ENCODE measurements around the gene CARD19. TPM values are rescaled to one million over a fixed set of nuclear protein-coding genes. Genes with fewer than 3 reads are reported as not detected.
"Not testable (repeated sequence)": the region's sequence is repeated elsewhere in the genome, so short reads cannot be mapped to it uniquely, and the experiment has no call there.

Gene CARD19
- total and polyA plus RNA-seq, 2 experiments from 2014 or later: 54.1 to 69.5 TPM

GRCh38 chr9:93098236-93098946 lies 2.4 kb downstream of the CARD19 start:
- DNase-seq: peak; percentile 99
- in situ Hi-C loops (cut with MboI): no loop called here
- Histone ChIP-seq H3K4me2 (ENCODE audit: unreplicated experiment) (peak overlapping the region; percentile 87), H2AFZ (peak overlapping the region; percentile 39; the same call in 1 of the 2 replicates), H3K27me3 (replicated peaks; ENCODE audit: insufficient read depth) (no peaks in the 10 kb centered on the region), H3K9me3 (ENCODE audit: low read depth) (no peaks in the 10 kb centered on the region), H3K9me2 (ENCODE audit: insufficient read depth) (no peaks in the 10 kb centered on the region), H3F3A (ENCODE audit: insufficient read depth) (peaks cover 32% of the 10 kb centered on the region), H3K4me1 (ENCODE audit: insufficient read depth) (peaks cover 14% of the 10 kb centered on the region), H3K4me3 (peak overlapping the region; percentile 86), H3K36me3 (ENCODE audit: low read depth) (no peaks in the 10 kb centered on the region; the same call in 1 of the 2 replicates), H3K9ac (peak overlapping the region; percentile 87), H4K20me1 (ENCODE audit: insufficient read depth) (no peaks in the 10 kb centered on the region), H3K79me2 (ENCODE audit: insufficient read depth) (peaks cover 65% of the 10 kb centered on the region), H3K27ac (peak overlapping the region; percentile 76)
- TF ChIP-seq EZH2phosphoT487 (IDR thresholded peaks at IDR 0.05; ENCODE audit: insufficient read depth, low read depth) (no peak), EZH2 (IDR thresholded peaks at IDR 0.05; ENCODE audit: insufficient read depth, poor library complexity, severe bottlenecking) (no peak)
- WGBS, 2 experiments (ENCODE audit: low coverage in 1 of 2, low lambda C conversion rate in 2 of 2, missing lambda C conversion rate in 2 of 2): 7 to 12% methylated on average over 15 of the region's 15 CpGs

GRCh38 chr9:93099551-93100275 lies 3.7 kb downstream of the CARD19 start:
- DNase-seq: no peak
- H3K27ac ChIP-seq: peak overlapping the region; percentile 76
- no peaks in the 10 kb centered on the region for H3K9me3 ChIP-seq (ENCODE audit: low read depth)
- no peak overlapping the region; the same call in 1 of the 2 replicates for H3K4me3 ChIP-seq
- H3K9ac ChIP-seq: no peak overlapping the region
- in situ Hi-C loops (cut with MboI): no loop called here
- no peaks in the 10 kb centered on the region for H4K20me1 ChIP-seq (ENCODE audit: insufficient read depth)
- no peaks in the 10 kb centered on the region for H3K27me3 ChIP-seq (replicated peaks; ENCODE audit: insufficient read depth)
- peak overlapping the region; percentile 87 for H3K4me2 ChIP-seq (ENCODE audit: unreplicated experiment)
- 84 to 90% methylated on average over 15 to 16 of the region's 16 CpGs for WGBS, 2 experiments (ENCODE audit: low coverage in 1 of 2, low lambda C conversion rate in 2 of 2, missing lambda C conversion rate in 2 of 2)
- TF ChIP-seq EZH2phosphoT487 (IDR thresholded peaks at IDR 0.05; ENCODE audit: insufficient read depth, low read depth): no peak
- no peak for TF ChIP-seq EZH2 (IDR thresholded peaks at IDR 0.05; ENCODE audit: insufficient read depth, poor library complexity, severe bottlenecking)
- H3K79me2 ChIP-seq (ENCODE audit: insufficient read depth): peaks cover 79% of the 10 kb centered on the region
- no peaks in the 10 kb centered on the region; the same call in 1 of the 2 replicates for H3K36me3 ChIP-seq (ENCODE audit: low read depth)
- no peaks in the 10 kb centered on the region for H3K9me2 ChIP-seq (ENCODE audit: insufficient read depth)
- peaks cover 14% of the 10 kb centered on the region for H3K4me1 ChIP-seq (ENCODE audit: insufficient read depth)
- peaks cover 30% of the 10 kb centered on the region for H3F3A ChIP-seq (ENCODE audit: insufficient read depth)
- no peak overlapping the region for H2AFZ ChIP-seq

- 96 to 97% methylated on average over 8 of the region's 8 CpGs for WGBS, 2 experiments (ENCODE audit: low coverage in 1 of 2, low lambda C conversion rate in 2 of 2, missing lambda C conversion rate in 2 of 2)
Observed at GRCh38 chr9:93100276-93100636, 4.2 kb downstream of the CARD19 start.

GRCh38 chr9:93101086-93101485 lies 5.1 kb downstream of the CARD19 start:
- H4K20me1 ChIP-seq (ENCODE audit: insufficient read depth); H3K4me2 ChIP-seq (ENCODE audit: unreplicated experiment); in situ Hi-C loops (cut with MboI); H3K36me3 ChIP-seq (ENCODE audit: low read depth); H3K9ac ChIP-seq; H3K27me3 ChIP-seq (replicated peaks; ENCODE audit: insufficient read depth); H3K9me2 ChIP-seq (ENCODE audit: insufficient read depth); H3K27ac ChIP-seq; H3K4me3 ChIP-seq; H2AFZ ChIP-seq; DNase-seq; H3K9me3 ChIP-seq (ENCODE audit: low read depth): not testable (repeated sequence)
- Histone ChIP-seq H3K79me2 (ENCODE audit: insufficient read depth) (peaks cover 92% of the 10 kb centered on the region), H3K4me1 (ENCODE audit: insufficient read depth) (peaks cover 14% of the 10 kb centered on the region), H3F3A (ENCODE audit: insufficient read depth) (peaks cover 30% of the 10 kb centered on the region)
- WGBS, 2 experiments (ENCODE audit: low coverage in 1 of 2, low lambda C conversion rate in 2 of 2, missing lambda C conversion rate in 2 of 2): 98% methylated on average over 11 of the region's 11 CpGs

More at GRCh38 chr9:93100276-93100636, 4.2 kb downstream of the CARD19 start:
- Histone ChIP-seq H3K4me3 (no peak overlapping the region), H3K27me3 (replicated peaks; ENCODE audit: insufficient read depth) (no peaks in the 10 kb centered on the region), H3K9ac (no peak overlapping the region), H3K9me3 (ENCODE audit: low read depth) (no peaks in the 10 kb centered on the region), H3K4me1 (ENCODE audit: insufficient read depth) (peaks cover 14% of the 10 kb centered on the region), H3K36me3 (ENCODE audit: low read depth) (no peaks in the 10 kb centered on the region; the same call in 1 of the 2 replicates), H3K4me2 (ENCODE audit: unreplicated experiment) (no peak overlapping the region), H3K9me2 (ENCODE audit: insufficient read depth) (no peaks in the 10 kb centered on the region), H3K27ac (no peak overlapping the region), H3F3A (ENCODE audit: insufficient read depth) (peaks cover 30% of the 10 kb centered on the region), H3K79me2 (ENCODE audit: insufficient read depth) (peaks cover 84% of the 10 kb centered on the region), H4K20me1 (ENCODE audit: insufficient read depth) (no peaks in the 10 kb centered on the region), H2AFZ (no peak overlapping the region)
- no peak for DNase-seq
- no peak for TF ChIP-seq EZH2phosphoT487 (IDR thresholded peaks at IDR 0.05; ENCODE audit: insufficient read depth, low read depth)
- TF ChIP-seq EZH2 (IDR thresholded peaks at IDR 0.05; ENCODE audit: insufficient read depth, poor library complexity, severe bottlenecking): no peak
- in situ Hi-C loops (cut with MboI): no loop called here
